Uterus (tissue), 4 donors: Measurements from ENCODE around the gene NUTM1. TPM values are rescaled to one million over a fixed set of nuclear protein-coding genes. Genes with fewer than 3 reads are reported as not detected.

ENCODE experiments used
- DNase-seq, 2 donors: peaks; one replicate each; pipeline ENCODE4 v3.0.0-alpha.2; 2019 to 2020
- H3K27ac ChIP-seq, 2 donors: fragments of 200-600 bp; sonication (generic); 1 replicate in 1 of 2; 2 replicates in 1 of 2; pipeline ENCODE4 v1.5.1; 2016 to 2018
- H3K27me3 ChIP-seq, 2 donors: fragments of 200-600 bp; sonication (generic); one replicate each; pipeline ENCODE4 v1.5.1; 2018 to 2019; ENCODE audit warnings: control low read depth in 1 of 2
- H3K36me3 ChIP-seq, 2 donors: fragments of 200-600 bp; sonication (generic); one replicate each; pipeline ENCODE4 v1.5.1; 2019; ENCODE audit warnings: control low read depth in 1 of 2
- H3K4me1 ChIP-seq, 2 donors: fragments of 200-600 bp; sonication (generic); one replicate each; pipeline ENCODE4 v1.5.1; 2018 to 2019; ENCODE audit warnings: control low read depth in 1 of 2
- H3K4me3 ChIP-seq, 2 donors: fragments of 200-600 bp; sonication (generic); 1 replicate in 1 of 2; 2 replicates in 1 of 2; pipeline ENCODE4 v1.5.1; 2018 to 2019; ENCODE audit warnings: mild to moderate bottlenecking in 1 of 2
- H3K9me3 ChIP-seq, 2 donors: fragments of 200-600 bp; sonication (generic); one replicate each; pipeline ENCODE4 v1.5.1; 2019; ENCODE audit warnings: control low read depth in 1 of 2
- CTCF ChIP-seq, 4 experiments: fragments of 200-600 bp in 2 of 4; fragments of 450-650 bp in 2 of 4; sonication (generic) in 2 of 4; IDR thresholded peaks; one replicate each; pipeline ENCODE4 v1.5.1; 2016 to 2019; ENCODE audit warnings: antibody characterized with exemption in 4 of 4, mild to moderate bottlenecking in 2 of 4, moderate library complexity in 1 of 4
- POLR2A ChIP-seq, 2 donors: fragments of 450-650 bp; IDR thresholded peaks; one replicate each; pipeline ENCODE4 v1.6.1; 2016; ENCODE audit warnings: antibody characterized with exemption in 2 of 2, mild to moderate bottlenecking in 1 of 2, moderate library complexity in 1 of 2
- intact Hi-C: fragments of 100-400 bp; cut with DNase I; formaldehyde crosslinking; loops from one replicate; pipeline ENCODE4 v1.15.1; 2023; ENCODE audit warnings: low total_unique reads
- total RNA-seq, 4 donors: library from RNA; depleted of rRNA in 3 of 4; stranded (reverse); fragments of >200 nt in 3 of 4; gene quantifications; one replicate each; pipeline versions ENCODE4 v1.1.0 to v1.2.4, GENCODE V29; 2014 to 2023
- donor health status: DM: yes; HTN: yes; CAD: no.

NUTM1 gene
- total RNA-seq, 4 donors from 2014 or later = not detected

DNA sequence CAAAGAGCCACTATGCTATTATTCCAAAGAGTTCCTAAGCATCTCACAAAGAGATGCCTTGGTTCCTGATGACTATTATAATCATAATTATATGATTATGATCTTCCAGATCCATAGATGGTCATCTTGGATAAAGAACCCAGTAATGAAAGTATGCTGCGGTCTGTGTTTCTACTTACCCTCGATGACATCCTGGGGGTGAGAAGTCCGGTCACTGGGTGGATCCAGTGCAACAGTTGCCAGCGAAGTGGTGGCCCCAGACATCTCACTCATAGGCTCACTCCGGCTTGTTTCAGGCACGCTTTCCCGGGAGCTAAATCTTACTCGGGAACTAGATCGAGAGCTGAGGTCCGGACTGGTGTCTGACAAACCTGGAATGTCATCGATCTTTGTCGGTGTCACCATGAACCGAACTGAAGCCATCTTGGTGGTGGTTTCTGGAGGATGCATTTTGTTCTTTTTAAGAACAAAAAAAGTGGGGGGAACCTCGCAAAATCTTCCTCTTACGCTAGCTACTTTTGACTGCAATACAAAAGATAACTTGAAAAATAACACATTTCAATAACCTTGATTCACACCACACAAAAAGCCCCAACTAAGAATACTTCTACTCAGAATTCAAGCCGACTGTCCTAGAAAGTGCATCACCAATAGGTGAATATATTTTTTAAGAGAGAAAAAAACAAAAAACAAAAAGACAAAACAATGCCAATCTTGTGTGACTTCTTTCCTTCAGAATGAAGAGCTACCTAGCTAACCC, 6.7 kb upstream of the NUTM1 start:
- intact Hi-C loops = no loop called here
- Histone ChIP-seq H3K4me1 (peaks cover 8 to 10% of the 10 kb centered on the region in 2 donors), H3K9me3 (no peaks in the 10 kb centered on the region), H3K36me3 (no peaks in the 10 kb centered on the region), H3K27me3 (no peaks in the 10 kb centered on the region), H3K27ac (peak overlapping the region; percentile 84 to 90), H3K4me3 (peak overlapping the region; percentile 69 to 89)
- DNase-seq = no peak
- no peak for TF ChIP-seq POLR2A (IDR thresholded peaks at IDR 0.05)

DNA sequence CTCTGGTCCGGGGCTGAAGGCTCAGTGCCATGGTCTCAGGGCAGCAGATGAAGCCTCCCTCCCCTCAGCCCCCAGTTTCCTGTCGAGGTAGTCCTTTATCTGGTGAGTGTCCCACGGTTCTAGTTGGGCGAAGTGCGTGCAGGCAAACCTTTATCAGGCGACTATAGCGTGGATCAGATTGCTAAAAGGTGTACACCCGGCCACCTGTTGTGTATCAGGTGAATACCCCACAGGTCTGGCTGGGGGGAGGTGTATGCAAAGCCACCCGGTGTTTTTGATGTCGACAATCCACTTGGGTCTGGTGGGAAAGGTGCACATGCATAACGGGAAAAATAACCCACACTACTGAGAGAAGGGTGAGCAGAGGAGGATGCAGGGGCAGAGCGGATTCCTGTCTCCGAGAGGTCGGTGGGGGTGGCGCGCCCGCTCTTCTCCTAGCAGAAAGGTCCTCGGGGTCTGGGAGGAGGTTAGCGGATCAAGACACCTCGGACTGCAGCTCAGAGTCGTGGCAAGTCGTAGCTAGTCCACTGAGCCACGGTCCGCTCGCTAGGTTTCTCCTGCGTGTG, 6.0 kb upstream of the NUTM1 start:
- intact Hi-C loops = no loop called here

GRCh38 chr15:34337557-34338306, 5.4 kb upstream of the NUTM1 start, which contains the start of gene SLC12A6:
SLC12A6 (minus strand) TSS chr15:34337781; CDS start chr15:34336680, 1,101 bp downstream.
- H3K27me3 ChIP-seq = no peaks in the 10 kb centered on the region
- peak; percentile 89 to 90 for DNase-seq
- intact Hi-C loops = no loop called here
- H3K4me3 ChIP-seq = peak within 1 kb of the TSS; percentile 69 to 89
- peak within 1 kb of the TSS; percentile 84 to 90 for H3K27ac ChIP-seq
- TF ChIP-seq CTCF (IDR thresholded peaks at IDR 0.05) = peak in 2 of 4 experiments; percentile 6 to 16
- peak; percentile 72 to 73 for TF ChIP-seq POLR2A (IDR thresholded peaks at IDR 0.05)
- no peaks in the 10 kb centered on the region for H3K36me3 ChIP-seq
- no peaks in the 10 kb centered on the region for H3K9me3 ChIP-seq
- H3K4me1 ChIP-seq = peaks cover 8 to 10% of the 10 kb centered on the region in 2 donors

More for the DNA sequence above, 6.0 kb upstream of the NUTM1 start:
- Histone ChIP-seq H3K4me3 (peak overlapping the region; percentile 69 to 89), H3K27ac (peak overlapping the region; percentile 84 to 90), H3K4me1 (peaks cover 8 to 10% of the 10 kb centered on the region in 2 donors), H3K36me3 (no peaks in the 10 kb centered on the region), H3K27me3 (no peaks in the 10 kb centered on the region), H3K9me3 (no peaks in the 10 kb centered on the region)
- TF ChIP-seq POLR2A (IDR thresholded peaks at IDR 0.05) (no peak), CTCF (IDR thresholded peaks at IDR 0.05) (no peak)
- DNase-seq = no peak

DNA sequence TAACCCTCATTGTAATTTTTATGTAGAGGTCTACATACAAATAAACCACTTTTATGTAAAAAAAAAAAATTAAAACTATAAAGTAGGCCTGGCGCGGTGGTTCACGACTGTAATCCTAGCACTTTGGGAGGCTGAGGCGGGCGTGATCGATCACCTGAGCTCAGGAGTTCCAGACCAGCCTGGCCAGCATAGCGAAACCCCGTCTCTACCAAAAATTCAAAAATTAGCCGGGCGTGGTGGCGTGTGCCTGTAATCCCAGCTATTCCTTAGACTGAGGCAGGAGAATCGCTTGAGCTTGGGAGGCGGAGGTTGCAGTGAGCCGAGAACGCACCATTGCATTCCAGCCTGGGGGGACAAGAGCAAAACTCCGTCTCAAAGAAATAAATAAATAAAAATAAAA, 4.8 kb upstream of the NUTM1 start:
- Histone ChIP-seq H3K9me3 (no peaks in the 10 kb centered on the region), H3K36me3 (no peaks in the 10 kb centered on the region), H3K4me1 (peaks cover 8 to 10% of the 10 kb centered on the region in 2 donors), H3K27me3 (no peaks in the 10 kb centered on the region), H3K27ac (peak overlapping the region; percentile 84 to 90), H3K4me3 (peak overlapping the region; percentile 69 to 89)
- TF ChIP-seq POLR2A (IDR thresholded peaks at IDR 0.05) (no peak), CTCF (IDR thresholded peaks at IDR 0.05) (no peak)
- intact Hi-C loops = no loop called here
- DNase-seq = no peak

DNA sequence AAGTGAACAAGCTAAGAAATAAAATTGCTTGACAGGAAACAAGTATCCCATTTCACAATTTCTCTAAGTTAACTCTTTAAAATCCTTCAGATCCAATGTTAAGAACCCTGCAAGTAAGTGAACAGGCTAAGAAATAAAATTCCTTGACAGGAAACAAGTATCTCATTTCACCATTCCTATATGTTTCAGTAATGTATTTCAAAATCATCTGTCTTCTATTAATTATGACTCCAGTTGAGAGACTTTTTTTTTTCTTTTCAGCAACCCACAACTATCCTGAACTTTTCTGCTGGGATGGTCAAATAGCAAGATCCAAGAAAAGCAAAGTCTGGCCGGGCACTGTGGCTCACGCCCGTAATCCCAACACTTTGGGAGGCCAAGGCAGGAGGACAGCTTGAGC, 3.2 kb upstream of the NUTM1 start:
- no peaks in the 10 kb centered on the region for H3K9me3 ChIP-seq
- DNase-seq = no peak
- TF ChIP-seq POLR2A (IDR thresholded peaks at IDR 0.05) (no peak), CTCF (IDR thresholded peaks at IDR 0.05) (no peak)
- intact Hi-C loops = no loop called here
- H3K4me3 ChIP-seq = no peak overlapping the region
- H3K36me3 ChIP-seq = no peaks in the 10 kb centered on the region
- H3K27ac ChIP-seq = no peak overlapping the region
- H3K4me1 ChIP-seq = peaks cover 8 to 10% of the 10 kb centered on the region in 2 donors
- H3K27me3 ChIP-seq = no peaks in the 10 kb centered on the region
